GM15510 (cell line): ENCODE data around the gene FSIP1.

Experiments used
- POLR2A ChIP-seq: IDR thresholded peaks from 3 replicates; pipeline ENCODE4 v1.6.1; 2011; ENCODE audit warnings: borderline replicate concordance; ENCODE audit not compliant: insufficient read length; ENCODE audit errors: extremely low read depth

FSIP1 gene

GRCh38 chr15:39692356-39693327, 90.0 kb downstream of the FSIP1 start:
- no peak for TF ChIP-seq POLR2A

DNA sequence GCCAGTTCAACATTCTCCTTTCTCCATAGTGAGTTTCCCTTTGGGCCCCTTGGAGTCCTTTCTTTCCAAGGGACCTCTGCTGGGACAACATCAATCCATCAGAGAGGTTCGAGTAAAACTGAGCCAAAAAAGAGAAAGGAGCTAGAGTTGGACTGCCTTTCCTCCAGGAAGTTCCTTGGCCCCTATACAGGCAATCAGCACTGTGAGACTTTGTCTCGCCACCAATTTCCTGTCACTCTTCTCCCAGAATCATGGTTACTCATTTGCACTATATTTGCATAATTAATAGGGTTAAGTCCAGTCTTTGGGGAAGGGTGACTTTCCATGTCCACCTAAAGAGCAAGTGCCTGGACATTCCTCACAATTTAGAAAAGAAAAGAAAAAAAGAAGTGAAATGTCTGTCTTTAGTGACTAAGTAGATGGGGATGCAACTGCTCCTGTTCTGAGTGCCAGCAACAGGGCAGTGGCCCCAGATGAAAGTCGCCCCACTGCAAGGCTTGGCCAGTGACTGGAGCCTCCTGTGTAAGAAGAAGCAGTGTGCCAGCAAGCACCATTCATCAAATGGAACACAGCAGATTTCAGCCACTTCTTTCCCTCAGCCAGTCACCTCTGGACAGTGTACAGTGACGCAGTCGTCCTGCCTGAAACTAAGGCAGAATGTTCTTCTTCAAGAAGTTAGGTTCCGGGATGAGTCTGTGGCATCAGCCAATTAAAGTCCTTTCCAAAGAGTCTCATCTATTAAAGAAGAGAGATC, 91.6 kb downstream of the FSIP1 start:
- TF ChIP-seq POLR2A, result no peak

DNA sequence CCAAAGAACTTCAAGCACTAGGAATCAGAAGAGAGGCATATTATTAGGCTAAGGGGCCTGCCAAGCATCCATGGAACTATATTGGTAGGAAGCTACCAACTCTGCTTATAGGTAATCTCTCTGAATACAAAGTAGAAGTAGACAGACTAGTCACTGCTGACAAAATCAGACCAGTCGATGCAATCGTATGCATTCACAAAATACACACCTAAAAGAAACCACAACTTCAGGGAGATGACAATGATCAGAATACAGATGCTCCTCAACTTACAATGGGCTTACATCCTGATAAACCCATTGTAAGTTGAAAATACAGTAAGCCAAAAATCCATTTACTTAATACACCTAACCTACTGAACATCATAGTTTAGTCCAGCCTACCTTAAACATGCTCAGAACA, 94.7 kb downstream of the FSIP1 start:
- no peak for TF ChIP-seq POLR2A

- TF ChIP-seq POLR2A, result no peak
Observed at GRCh38 chr15:39685999-39686613, 96.5 kb downstream of the FSIP1 start.

DNA sequence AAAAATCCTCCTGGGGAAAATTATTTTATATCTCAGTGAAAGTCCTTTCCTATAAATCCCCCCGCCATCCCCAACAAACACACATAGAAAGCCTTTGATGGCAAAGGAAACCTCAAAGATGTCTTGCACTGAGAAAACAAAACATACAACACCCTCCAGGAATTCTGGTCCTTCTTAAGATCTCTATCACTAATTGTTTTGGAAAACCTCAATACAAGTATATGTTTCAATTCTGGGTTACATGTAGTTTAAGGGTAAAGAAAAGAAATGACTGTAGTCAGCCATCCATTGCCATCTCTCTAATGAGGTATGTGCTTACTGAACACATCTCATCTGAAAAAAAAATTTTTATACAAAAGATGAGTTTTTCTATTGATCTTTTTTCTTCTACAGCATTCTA, 97.3 kb downstream of the FSIP1 start:
- no peak for TF ChIP-seq POLR2A

DNA sequence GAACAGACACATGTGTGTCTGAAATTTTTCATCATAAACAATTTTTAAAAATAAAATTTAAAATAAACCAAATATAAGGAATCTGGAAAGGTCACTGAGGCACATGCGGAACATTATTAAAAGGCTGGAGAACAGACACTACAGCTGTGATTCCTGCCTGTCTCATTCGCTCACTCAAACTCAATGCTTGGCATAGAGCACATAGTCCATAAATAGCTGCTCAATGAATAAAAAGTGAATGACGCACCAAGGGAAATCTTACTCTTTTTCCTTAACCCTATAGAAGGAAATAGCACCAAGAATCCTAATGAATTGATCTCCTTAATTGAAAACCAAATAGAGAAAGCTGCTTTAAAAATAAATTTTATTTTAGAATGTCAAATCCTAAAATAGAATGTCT, 98.4 kb downstream of the FSIP1 start:
- TF ChIP-seq POLR2A, result no peak

DNA sequence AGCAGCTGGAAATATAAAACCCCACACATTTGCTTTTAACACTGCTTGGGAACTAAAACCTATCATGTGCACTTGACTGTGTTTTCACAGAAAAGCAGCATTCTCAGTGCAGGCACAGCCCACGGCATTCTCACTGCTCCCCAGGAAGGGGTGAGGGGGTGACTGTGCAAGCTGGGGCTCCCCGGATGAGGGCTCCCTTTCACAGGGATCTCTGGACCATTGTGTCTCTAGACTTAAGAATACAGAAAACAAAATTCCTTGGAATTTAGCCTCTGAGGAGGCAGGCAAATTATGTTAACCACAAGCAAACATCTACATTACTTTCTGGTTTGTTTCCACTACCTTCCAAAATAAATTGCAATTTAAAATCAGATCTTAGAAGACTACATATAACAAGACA, 100.3 kb downstream of the FSIP1 start:
- no peak for TF ChIP-seq POLR2A

- no peak for TF ChIP-seq POLR2A
Observed at GRCh38 chr15:39680868-39681267, 101.8 kb downstream of the FSIP1 start.

- no peak for TF ChIP-seq POLR2A
Observed at GRCh38 chr15:39672666-39673065, 110.0 kb downstream of the FSIP1 start.

- no peak for TF ChIP-seq POLR2A
Observed at GRCh38 chr15:39672184-39672583, 110.5 kb downstream of the FSIP1 start.

GRCh38 chr15:39670687-39671086, 112.0 kb downstream of the FSIP1 start:
- no peak for TF ChIP-seq POLR2A

GRCh38 chr15:39669661-39670060, 113.0 kb downstream of the FSIP1 start:
- no peak for TF ChIP-seq POLR2A

DNA sequence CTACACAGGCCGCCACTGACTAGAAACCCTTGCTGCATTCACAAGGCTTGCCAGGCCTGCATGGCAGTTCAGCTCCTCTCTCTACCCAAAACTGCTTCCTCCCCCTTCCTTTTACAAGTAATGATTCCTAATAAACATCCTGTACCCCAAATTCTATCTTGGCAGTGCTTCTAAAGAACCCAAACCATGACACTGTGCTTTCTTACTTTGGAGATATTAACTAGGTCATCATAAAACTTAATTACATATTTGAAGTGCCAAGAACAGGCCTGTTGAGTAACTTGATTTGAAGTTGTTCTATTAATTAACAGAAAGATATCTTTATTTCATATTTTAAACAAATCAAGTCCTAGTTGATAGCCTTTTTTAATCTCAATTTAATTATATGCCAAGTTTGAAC, 113.4 kb downstream of the FSIP1 start:
- TF ChIP-seq POLR2A, result no peak

GRCh38 chr15:39668457-39668856, 114.2 kb downstream of the FSIP1 start:
- TF ChIP-seq POLR2A, result no peak
